ENCODE data around the gene TMEM209.
A peak's percentile ranks its signal among the peaks of the same experiment; 100 is the strongest.
"Not testable (repeated sequence)": the region's sequence is repeated elsewhere in the genome, so short reads cannot be mapped to it uniquely, and the experiment has no call there.

TMEM209 gene

DNA sequence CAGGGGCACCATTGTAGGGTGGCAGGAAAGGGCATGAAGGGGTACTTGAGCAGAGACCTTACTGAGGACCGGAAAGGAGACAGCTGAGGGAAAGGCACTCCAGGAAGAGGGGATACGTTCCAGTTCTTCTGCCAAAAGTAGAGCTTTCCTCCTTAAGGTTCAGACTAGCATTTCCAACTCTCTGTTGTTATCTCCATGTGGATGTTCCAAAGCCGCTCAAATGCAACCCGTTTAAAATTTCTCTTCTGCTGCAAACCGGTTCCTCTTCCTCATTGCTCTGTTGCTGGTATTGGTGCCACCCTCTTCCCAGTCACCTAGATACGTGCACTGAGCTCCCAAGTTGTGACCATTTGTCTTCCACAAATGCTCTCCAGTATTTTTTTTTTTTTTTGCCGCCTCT, 47.5 kb downstream of the TMEM209 start:
- no peak for DNase-seq

- no peak for DNase-seq
These were observed 49.1 kb downstream of the TMEM209 start for GRCh38 chr7:130156140-130156539.

GRCh38 chr7:130154501-130155317, 50.5 kb downstream of the TMEM209 start:
- DNase-seq = no peak

DNA sequence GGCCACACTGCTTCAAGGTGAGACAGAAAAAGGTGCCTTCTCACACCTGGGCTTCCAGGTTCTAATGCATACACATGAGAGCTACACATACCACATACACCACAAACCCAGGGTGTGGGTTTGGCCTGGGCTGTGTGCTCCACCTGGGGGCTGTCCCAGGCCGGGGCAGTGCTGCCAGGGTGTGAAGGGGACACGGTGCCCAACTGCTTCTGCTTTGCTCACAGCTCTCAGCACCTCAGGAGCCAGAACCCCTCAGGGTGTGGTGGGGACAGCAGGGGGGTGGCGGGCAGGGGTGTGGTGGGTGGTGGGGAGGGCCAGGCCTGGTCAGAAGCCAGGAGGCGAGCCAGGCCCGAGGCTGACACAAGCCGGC, 51.1 kb downstream of the TMEM209 start:
- DNase-seq = no peak

GRCh38 chr7:130153211-130153908, 51.8 kb downstream of the TMEM209 start:
- no peak for DNase-seq

DNA sequence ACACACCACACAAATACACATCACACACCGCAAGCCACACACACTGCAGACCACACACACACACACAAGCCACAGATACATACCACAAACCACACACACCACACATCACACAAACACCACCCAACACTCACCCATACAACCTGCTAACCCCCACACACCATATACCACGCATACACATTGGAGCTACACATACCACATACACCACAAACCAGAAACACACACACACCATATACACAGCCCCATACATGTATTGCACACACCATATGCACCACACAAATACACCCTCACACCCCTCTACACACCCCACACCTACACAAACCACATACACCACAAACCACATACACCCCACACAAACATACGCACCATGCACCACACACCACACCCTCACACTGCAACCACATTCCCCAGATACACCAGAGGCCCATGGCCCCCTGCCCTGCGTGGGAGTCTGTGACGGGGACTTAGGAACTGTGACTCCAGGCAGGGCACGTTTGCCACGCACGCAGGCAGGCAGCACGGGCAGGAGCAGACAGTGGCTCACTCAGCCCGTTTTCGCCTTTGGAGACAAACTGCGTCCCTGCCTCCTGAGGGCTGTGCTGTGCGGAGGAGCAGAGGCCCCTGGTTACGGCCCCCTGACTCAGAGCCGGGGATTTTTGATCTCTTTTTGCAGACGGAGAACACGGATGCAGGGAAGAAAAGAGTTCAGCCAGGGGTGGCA, 52.6 kb downstream of the TMEM209 start:
- no peak for DNase-seq

DNA sequence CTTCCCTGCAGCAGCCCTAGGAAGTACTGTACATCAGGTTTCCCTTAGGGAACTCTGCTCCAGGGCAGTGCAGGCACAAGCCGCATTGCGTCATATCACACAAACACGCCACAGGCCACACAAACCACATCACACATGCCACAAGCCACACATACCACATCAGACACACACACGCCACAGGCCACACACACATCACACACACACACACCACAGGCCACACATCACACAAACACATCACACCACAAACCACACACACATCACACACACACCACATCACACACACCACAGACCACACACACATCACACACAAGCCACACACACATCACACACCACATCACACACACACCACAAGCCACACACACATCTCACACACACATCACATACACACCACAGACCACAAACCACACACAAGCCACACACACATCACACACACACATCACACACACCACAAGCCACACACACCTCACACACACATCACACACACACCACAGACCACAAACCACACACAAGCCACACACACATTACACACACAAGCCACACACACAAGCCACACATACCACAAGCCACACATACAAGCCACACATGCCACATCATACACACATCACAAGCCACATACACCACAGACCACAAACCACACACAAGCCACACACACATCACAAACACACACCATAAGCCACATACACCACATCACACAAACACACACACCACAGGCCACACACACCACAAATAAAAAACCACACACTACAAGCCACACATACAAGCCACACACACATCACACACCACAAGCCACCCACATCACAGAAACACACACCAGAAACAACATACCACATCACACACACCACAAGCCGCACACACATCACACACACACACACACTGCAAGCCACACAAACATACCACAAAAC, 53.4 kb downstream of the TMEM209 start:
- peak in 2 of 5 donors; percentile 32 to 57 for DNase-seq

DNA sequence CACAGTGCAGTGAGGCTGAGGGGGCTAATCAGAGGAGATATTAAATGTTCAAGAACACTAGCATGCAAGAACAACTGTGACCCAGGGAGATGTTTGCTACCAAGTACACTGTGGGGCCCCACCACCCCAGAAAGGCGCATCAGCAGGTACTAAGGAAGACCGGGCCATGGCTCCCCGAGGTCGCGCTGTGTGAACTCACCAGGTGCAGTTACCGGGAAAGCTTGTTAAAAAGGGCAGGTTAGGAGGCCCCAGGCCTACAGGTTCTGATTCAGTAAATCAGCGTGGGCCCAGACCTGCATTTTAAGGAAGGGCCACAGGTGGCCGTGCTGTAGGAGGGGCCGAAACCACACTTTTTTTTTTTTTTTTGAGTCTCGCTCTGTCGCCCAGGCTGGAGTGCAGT, 54.6 kb downstream of the TMEM209 start:
- DNase-seq = no peak

- DNase-seq = no peak
These were observed 55.7 kb downstream of the TMEM209 start for GRCh38 chr7:130149281-130150139.

GRCh38 chr7:130148561-130148960, 56.6 kb downstream of the TMEM209 start:
- no peak for DNase-seq

GRCh38 chr7:130147710-130148325, 57.4 kb downstream of the TMEM209 start:
- no peak for DNase-seq

- no peak for DNase-seq
These were observed 58.4 kb downstream of the TMEM209 start for GRCh38 chr7:130146693-130147405.

DNA sequence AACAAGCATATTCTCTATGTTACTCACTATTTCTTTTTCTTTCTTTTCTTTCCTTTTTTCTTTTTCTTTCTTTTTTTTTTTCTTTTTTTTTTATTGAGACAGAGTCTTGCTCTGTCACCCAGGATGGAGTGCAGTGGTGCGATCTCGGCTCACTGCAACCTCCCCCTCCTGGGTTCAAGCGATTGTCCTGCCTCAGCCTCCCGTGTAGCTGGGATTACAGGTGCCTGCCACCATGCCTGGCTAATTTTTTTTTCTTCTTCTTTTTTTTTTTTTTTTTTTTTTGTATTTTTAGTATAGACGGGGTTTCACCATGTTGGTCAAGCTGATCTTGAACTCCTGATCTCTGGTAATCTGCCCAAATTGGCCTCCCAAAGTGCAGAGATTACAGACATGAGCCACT, 59.1 kb downstream of the TMEM209 start:
- not testable (repeated sequence) for DNase-seq

DNA sequence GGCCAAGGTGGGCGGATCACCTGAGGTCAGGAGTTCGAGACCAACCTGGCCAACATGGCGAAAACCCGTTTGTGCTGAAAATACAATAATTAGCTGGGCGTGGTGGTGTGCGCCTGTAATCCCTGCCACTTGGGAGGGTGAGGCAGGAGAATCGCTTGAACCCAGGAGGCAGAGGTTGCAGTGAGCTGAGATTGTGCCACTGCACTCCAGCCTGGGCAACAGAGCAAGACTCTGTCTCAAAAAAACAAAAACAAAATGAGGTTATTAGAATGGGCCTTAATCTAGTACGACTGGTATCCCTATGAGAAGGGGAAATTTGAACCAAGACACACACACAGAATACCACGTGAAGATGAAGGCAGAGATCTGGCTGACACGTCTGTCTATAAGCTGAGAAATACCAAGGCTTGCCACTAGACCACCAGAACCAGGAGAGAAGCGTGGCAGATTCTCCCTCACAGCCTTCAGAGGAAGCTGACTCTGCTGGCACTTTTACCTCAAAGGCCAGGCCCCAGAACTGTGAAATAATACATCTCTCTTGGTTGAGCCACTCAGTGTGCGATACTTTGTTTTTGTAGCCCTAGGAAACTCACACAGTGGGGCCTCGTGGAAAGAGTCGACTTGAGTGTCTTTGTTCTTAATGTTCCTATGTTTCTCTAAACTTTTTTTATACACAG, 59.6 kb downstream of the TMEM209 start:
- no peak for DNase-seq

DNA sequence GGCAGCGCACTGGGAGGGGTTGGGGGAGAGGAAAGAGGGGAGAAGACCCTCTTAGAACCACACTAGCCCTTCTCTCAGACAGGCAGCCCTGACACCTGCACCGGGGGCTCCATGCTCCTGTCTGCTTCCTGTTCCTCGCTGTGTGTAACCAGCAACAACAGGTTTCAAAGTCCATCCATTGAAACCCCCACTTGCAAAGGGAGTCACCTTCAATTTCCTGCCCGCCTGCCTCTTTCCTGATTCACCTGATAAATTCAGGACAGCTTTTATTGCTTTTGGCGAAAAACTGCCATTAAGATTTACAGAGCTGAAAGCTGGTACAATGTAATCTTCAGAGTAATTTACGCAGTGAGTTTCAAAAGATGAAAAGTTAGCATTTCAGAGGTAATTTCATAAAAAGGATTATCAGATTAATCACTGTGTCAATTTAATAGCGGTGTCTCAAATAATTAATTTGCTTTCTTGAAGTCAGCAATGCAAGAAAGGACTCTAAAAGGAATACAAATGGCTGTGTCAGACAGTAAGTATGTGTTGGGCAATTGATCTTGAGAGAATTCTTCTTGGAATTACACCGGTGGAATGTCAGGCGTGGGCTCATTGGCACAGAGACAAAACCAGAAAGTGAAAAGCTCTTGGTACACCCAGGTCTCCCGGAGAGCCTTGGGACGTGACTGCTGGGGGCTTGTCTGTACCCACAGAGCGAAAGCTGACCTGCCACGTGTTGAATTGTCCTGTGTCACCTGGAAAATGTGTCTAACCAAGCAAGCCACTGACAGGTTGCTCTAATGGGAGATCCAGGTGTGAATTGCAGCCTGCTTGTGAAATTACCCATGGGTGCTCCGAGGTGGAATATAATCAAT, 60.7 kb downstream of the TMEM209 start:
- DNase-seq = no peak

GRCh38 chr7:130143986-130144311, 61.3 kb downstream of the TMEM209 start:
- no peak for DNase-seq

GRCh38 chr7:130143334-130143732, 61.9 kb downstream of the TMEM209 start:
- DNase-seq = no peak

DNA sequence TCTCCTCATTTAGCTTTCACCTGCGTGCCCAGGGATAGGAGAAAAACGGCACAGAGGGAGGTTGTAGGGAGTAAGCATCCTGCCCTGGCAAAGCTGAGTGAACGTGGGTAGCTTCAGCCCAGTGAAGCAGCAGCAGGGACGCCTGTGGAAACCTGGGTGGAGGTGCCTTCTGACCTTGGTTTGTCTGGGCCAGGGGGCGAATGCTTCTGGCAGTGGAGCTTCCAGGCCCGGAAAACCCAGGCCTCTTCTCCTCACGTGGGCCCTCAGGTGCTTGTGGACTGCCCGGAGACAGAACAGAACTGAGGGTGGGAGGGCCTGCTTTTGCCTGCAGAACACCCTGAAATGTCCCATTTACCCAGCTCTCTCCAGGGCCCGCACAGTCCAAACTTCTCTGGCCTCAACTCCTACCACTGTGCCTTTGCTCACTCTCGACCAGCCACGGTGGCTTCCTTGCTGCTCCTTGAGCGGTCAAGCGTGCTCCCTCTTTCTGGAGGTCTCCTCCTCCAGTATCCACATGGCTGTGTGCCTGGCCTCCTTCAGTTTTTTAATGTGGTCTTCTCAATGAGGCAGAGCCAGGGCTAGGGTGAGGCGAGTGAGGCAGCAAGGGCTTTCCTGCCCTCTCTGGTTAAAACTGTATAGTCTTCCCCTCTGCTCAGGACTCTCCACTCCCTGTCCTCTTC, 62.4 kb downstream of the TMEM209 start:
- DNase-seq = no peak
